Lung (tissue), 12 donors: ENCODE measurements around the gene GDF11. TPM values are rescaled to one million over a fixed set of nuclear protein-coding genes. Genes with fewer than 3 reads are reported as not detected.

ENCODE experiments used
- ATAC-seq: fragments of 200-7000 bp; cut with Tn5 transposase; one replicate; pipeline ENCODE4 v1.9.1; 2020; ENCODE audit warnings: moderate number of reproducible peaks; ENCODE audit not compliant: insufficient read depth, low FRiP score
- DNase-seq, 3 donors: peaks; one replicate each; pipeline ENCODE4 v3.0.0-alpha.2; 2013 to 2017
- H3K27ac ChIP-seq, 2 donors: one replicate each; pipeline ENCODE4 v1.5.1; 2013; ENCODE audit warnings: mild to moderate bottlenecking in 2 of 2, moderate library complexity in 2 of 2, control low read depth in 1 of 2, inconsistent platforms in 1 of 2, low read depth in 1 of 2, low read length in 1 of 2
- H3K27me3 ChIP-seq, 3 donors: one replicate each; pipeline ENCODE4 v1.5.1; 2013; ENCODE audit warnings: low read length in 2 of 3; ENCODE audit not compliant: control insufficient read depth in 3 of 3, insufficient read depth in 3 of 3
- H3K36me3 ChIP-seq, 4 donors: one replicate each; pipeline ENCODE4 v1.5.1; 2013; ENCODE audit warnings: low read length in 4 of 4, mild to moderate bottlenecking in 1 of 4, moderate library complexity in 1 of 4; ENCODE audit not compliant: control insufficient read depth in 4 of 4, insufficient read depth in 4 of 4
- H3K4me1 ChIP-seq, 5 donors: one replicate each; pipeline ENCODE4 v1.5.1; 2013; ENCODE audit warnings: low read length in 5 of 5, mild to moderate bottlenecking in 2 of 5, moderate library complexity in 1 of 5; ENCODE audit not compliant: control insufficient read depth in 5 of 5, insufficient read depth in 5 of 5
- H3K4me3 ChIP-seq: one replicate; pipeline ENCODE4 v1.5.1; 2013; ENCODE audit warnings: mild to moderate bottlenecking, control low read depth, moderate library complexity
- H3K9ac ChIP-seq, 2 donors: one replicate each; pipeline ENCODE4 v1.5.1; 2013; ENCODE audit warnings: low read length in 2 of 2, control low read depth in 1 of 2; ENCODE audit not compliant: insufficient read depth in 1 of 2
- H3K9me3 ChIP-seq, 4 donors: one replicate each; pipeline ENCODE4 v1.5.1; 2013; ENCODE audit warnings: low read length in 3 of 4, mild to moderate bottlenecking in 1 of 4, moderate library complexity in 1 of 4; ENCODE audit not compliant: control insufficient read depth in 4 of 4, insufficient read depth in 3 of 4
- CTCF ChIP-seq: IDR thresholded peaks from 2 replicates; pipeline ENCODE4 v1.5.1; 2012; ENCODE audit warnings: mild to moderate bottlenecking; ENCODE audit errors: control extremely low read depth, extremely low read depth
- WGBS, 2 donors: extraction: QIAGEN DNeasy Blood & Tissue Kit; methylation state at CpG; one replicate each; pipeline ENCODE4 v1.1.7; 2013; 5-methylcytosine and 5-hydroxymethylcytosine counted together
- polyA plus RNA-seq, 2 donors: library from polyadenylated mRNA; stranded (reverse); fragments of 200-250 nt; gene quantifications; one replicate each; pipeline ENCODE4 v1.2.1, GENCODE V29; 2013
- total RNA-seq, 2 donors: library from RNA; depleted of rRNA in 1 of 2; stranded (reverse); fragments of >200 nt in 1 of 2; gene quantifications; one replicate each; pipeline ENCODE4 v1.2.1, GENCODE V29; 2014 to 2021
- donor health status: control.
- donor health status: control.
- donor health status: Bipolar disorder and iron deficiency.
- donor health status: healthy.
- donor health status: DM: yes; HTN: yes; CAD: no.

GDF11 gene
- total and polyA plus RNA-seq, 4 donors: 0.93 to 8.3 (median 3.2) TPM

GRCh38 chr12:55720071-55720564 is 22.8 kb upstream of the GDF11 start, which contains the start of gene RDH5:
Gene RDH5 (plus strand): TSS chr12:55720393. CDS start chr12:55721185, 792 bp downstream.
- no peak for TF ChIP-seq CTCF
- peaks cover 6 to 29% (median 21%) of the 10 kb centered on the region in 5 donors for H3K4me1 ChIP-seq
- no peaks in the 10 kb centered on the region for H3K27me3 ChIP-seq
- no peak within 1 kb of the TSS for H3K9ac ChIP-seq
- peak within 1 kb of the TSS; percentile 35 to 81 for H3K27ac ChIP-seq
- DNase-seq (no peak), ATAC-seq (no peak)
- peaks cover 0 to 29% (median 18%) of the 10 kb centered on the region in 4 donors for H3K36me3 ChIP-seq
- no peaks in the 10 kb centered on the region for H3K9me3 ChIP-seq
- 69 to 92% methylated on average over 6 of the region's 6 CpGs for WGBS, 2 donors
- H3K4me3 ChIP-seq: no peak within 1 kb of the TSS

- H3K4me1 ChIP-seq: peaks cover 3 to 23% (median 21%) of the 10 kb centered on the region in 5 donors
- peak; percentile 69 for ATAC-seq
- TF ChIP-seq CTCF: peak; percentile 5
- no peak overlapping the region for H3K9ac ChIP-seq
- no peak for DNase-seq
- 37 to 68% methylated on average over 9 of the region's 9 CpGs for WGBS, 2 donors
- H3K36me3 ChIP-seq: peaks cover 5 to 37% (median 24%) of the 10 kb centered on the region in 4 donors
- H3K27ac ChIP-seq: peak overlapping the region; percentile 35 to 81
- no peak overlapping the region for H3K4me3 ChIP-seq
- H3K9me3 ChIP-seq: no peaks in the 10 kb centered on the region
- H3K27me3 ChIP-seq: no peaks in the 10 kb centered on the region
Observed at GRCh38 chr12:55720894-55721444, 22.0 kb upstream of the GDF11 start.

GRCh38 chr12:55721601-55722213 is 21.2 kb upstream of the GDF11 start:
- Histone ChIP-seq H3K27ac (peak overlapping the region; percentile 35 to 47), H3K9ac (no peak overlapping the region), H3K36me3 (peaks cover 5 to 41% (median 30%) of the 10 kb centered on the region in 4 donors), H3K9me3 (no peaks in the 10 kb centered on the region), H3K4me1 (peaks cover 3 to 21% (median 19%) of the 10 kb centered on the region in 5 donors), H3K4me3 (no peak overlapping the region), H3K27me3 (no peaks in the 10 kb centered on the region)
- no peak for ATAC-seq
- DNase-seq: no peak
- 74 to 86% methylated on average over 14 of the region's 14 CpGs for WGBS, 2 donors
- TF ChIP-seq CTCF: no peak
